ENCODE results near the gene RAB5IF. TPM values are rescaled to one million over a fixed set of nuclear protein-coding genes. Genes with fewer than 3 reads are reported as not detected.

RAB5IF gene
- total RNA-seq, 2 experiments from 2014 or later: 74.5 to 77.1 TPM

DNA sequence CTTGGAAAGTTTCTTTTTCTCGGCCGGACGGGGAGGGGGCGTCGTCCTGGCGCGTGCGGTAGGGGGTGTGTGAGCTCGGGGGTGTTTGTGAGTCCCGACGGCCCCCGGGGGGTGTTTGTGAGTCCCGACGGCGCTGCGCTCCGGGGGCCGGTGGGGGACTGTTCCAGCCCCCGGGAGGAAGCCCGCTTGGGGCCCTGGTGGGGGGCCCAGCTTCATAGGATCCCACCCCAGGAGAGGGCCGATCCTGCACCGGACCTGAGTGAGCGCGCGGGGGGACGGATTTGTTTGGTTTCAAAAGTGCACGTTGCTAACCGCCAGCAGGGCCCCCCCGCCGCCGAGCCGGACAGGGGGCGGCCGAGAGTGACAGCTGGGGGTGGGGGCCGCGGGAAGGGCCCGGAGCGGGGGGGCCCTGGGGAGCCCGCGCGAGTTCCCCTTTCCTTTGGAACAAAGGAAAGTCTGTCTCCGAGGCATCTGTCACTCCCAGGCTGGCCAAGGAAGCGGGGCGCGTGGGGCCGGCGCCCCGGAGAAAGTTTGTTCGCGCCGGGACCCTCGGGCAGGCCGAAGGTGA lies 31.7 kb upstream of the RAB5IF start:
- peaks cover 30% of the 10 kb centered on the region for H3K36me3 Mint-ChIP-seq (ENCODE audit: low read depth)
- TF ChIP-seq CTCF (IDR thresholded peaks at IDR 0.05): no peak
- ATAC-seq (no peak), DNase-seq (peak; percentile 49)
- ChIA-PET CTCF (interaction anchor here (1.0 to 3.1 kb wide), 4 partner anchors 16 to 620 kb away, joined by 3 to 17 read pairs (median 4); partner anchors contain the start of genes RAB5IF and SCAND1), POLR2A (interaction anchor here (0.7 to 13.8 kb wide), 7 partner anchors 9 to 620 kb away, joined by 3 to 214 read pairs (median 6); partner anchors contain the start of gene RAB5IF)
- H3K27ac Mint-ChIP-seq: peak overlapping the region; percentile 76
- intact Hi-C loops (cut with micrococcal nuclease): loop anchor here (5.0 kb wide), 1 partner anchor 33 kb away; the partner anchor contains the start of gene RAB5IF
- H3K4me1 Mint-ChIP-seq (ENCODE audit: low read depth): peaks cover 35% of the 10 kb centered on the region
- no peaks in the 10 kb centered on the region for H3K9me3 Mint-ChIP-seq
- no peaks in the 10 kb centered on the region for H3K27me3 Mint-ChIP-seq
- peak overlapping the region; percentile 89 for H3K4me3 Mint-ChIP-seq

DNA sequence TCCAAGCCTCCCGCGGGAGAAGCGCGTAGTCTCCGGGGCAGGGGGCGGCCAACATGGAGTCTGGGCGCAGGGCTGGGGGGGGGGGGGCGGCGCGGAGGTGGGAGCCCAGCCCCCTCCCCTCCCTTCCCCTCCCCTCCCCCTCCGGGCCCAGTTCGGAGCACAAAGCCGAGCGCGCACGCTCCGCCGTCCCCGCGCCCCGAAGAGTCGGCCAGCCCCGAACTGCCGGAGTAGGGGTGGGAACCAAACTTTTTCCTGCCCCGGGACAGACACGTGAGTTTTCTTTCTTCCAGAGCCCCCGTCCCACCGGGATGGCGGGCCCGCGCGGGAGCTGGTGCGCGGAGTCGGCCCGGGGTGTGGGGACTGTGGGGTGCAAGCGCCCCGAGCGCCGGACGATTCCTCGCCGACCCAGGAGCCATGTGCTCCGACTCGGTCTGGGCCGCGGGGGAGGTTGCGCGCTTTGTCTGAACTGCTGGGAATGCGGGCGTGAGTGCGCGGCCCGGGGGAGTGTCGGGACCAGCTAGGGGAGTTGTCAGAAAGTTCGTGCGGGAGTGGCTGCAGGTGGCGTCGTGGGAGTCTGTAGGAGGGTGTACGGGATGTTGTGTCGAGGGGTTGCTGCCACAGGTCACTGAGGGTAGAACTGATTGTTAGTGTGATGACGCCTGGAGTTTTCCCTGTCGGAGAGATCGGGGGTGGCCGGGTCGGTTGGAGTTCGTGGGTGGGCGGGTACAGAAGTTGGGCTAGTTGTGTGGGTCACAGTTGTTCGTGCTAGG lies 31.0 kb upstream of the RAB5IF start:
- ATAC-seq (no peak), DNase-seq (peak; percentile 63)
- POLR2A ChIA-PET: interaction anchor here (0.8 to 13.8 kb wide), 9 partner anchors 8 to 621 kb away, joined by 3 to 214 read pairs (median 4); partner anchors contain the start of genes RAB5IF and SLA2
- H3K4me3 Mint-ChIP-seq: peak overlapping the region; percentile 89
- TF ChIP-seq CTCF (IDR thresholded peaks at IDR 0.05): no peak
- H3K4me1 Mint-ChIP-seq (ENCODE audit: low read depth): peaks cover 36% of the 10 kb centered on the region
- H3K9me3 Mint-ChIP-seq: no peaks in the 10 kb centered on the region
- peaks cover 34% of the 10 kb centered on the region for H3K36me3 Mint-ChIP-seq (ENCODE audit: low read depth)
- intact Hi-C loops (cut with micrococcal nuclease): loop anchor here (5.0 kb wide), 1 partner anchor 33 kb away; the partner anchor contains the start of gene RAB5IF
- H3K27me3 Mint-ChIP-seq: no peaks in the 10 kb centered on the region
- H3K27ac Mint-ChIP-seq: peak overlapping the region; percentile 96
- CTCF ChIA-PET: interaction anchor here (1.5 to 4.6 kb wide), 5 partner anchors 15 to 38 kb away, joined by 4 to 25 read pairs (median 5); partner anchors contain the start of gene RAB5IF

DNA sequence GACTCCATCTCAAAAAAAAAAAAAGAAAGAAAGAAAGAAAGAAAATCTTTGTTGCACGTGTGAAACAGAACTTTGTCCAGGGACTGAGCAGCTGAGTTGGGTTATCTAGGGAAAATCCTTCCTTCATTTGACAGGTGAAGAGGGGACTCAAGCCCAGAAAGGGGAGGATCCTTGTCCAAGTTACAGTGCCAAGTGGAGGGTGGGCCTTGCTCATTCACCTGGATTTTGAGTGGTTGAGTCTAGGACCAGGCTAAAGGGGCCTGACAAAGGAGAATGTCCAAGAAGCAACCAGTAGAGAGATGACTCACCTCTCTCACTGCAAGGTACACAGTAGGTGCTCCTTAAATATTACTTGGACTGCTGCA lies 29.5 kb upstream of the RAB5IF start:
- no peak for TF ChIP-seq CTCF (IDR thresholded peaks at IDR 0.05)
- Mint-ChIP-seq H3K9me3 (no peaks in the 10 kb centered on the region), H3K4me3 (peak overlapping the region; percentile 89), H3K4me1 (ENCODE audit: low read depth) (peaks cover 45% of the 10 kb centered on the region), H3K27me3 (no peaks in the 10 kb centered on the region), H3K36me3 (ENCODE audit: low read depth) (peaks cover 45% of the 10 kb centered on the region), H3K27ac (peak overlapping the region; percentile 96)
- ChIA-PET POLR2A (interaction anchor here (1.6 to 13.8 kb wide), 3 partner anchors 15 to 68 kb away, joined by 6 to 214 read pairs (median 7); partner anchors contain the start of gene RAB5IF), CTCF (interaction anchor here (1.1 to 4.6 kb wide), 5 partner anchors 13 to 36 kb away, joined by 3 to 25 read pairs (median 5); partner anchors contain the start of gene RAB5IF)
- no peak for DNase-seq
- no peak for ATAC-seq
- intact Hi-C loops (cut with micrococcal nuclease): no loop called here

GRCh38 chr20:36578356-36579041 lies 27.1 kb upstream of the RAB5IF start:
- TF ChIP-seq CTCF (IDR thresholded peaks at IDR 0.05): no peak
- CTCF ChIA-PET: interaction anchor here (0.6 to 4.6 kb wide), 4 partner anchors 11 to 27 kb away, joined by 3 to 25 read pairs (median 4); partner anchors contain the start of gene RAB5IF
- ATAC-seq (no peak), DNase-seq (no peak)
- H3K9me3 Mint-ChIP-seq: no peaks in the 10 kb centered on the region
- H3K27ac Mint-ChIP-seq: peak overlapping the region; percentile 52
- intact Hi-C loops (cut with micrococcal nuclease): no loop called here
- peaks cover 60% of the 10 kb centered on the region for H3K36me3 Mint-ChIP-seq (ENCODE audit: low read depth)
- H3K4me3 Mint-ChIP-seq: no peak overlapping the region
- H3K27me3 Mint-ChIP-seq: no peaks in the 10 kb centered on the region
- H3K4me1 Mint-ChIP-seq (ENCODE audit: low read depth): peaks cover 46% of the 10 kb centered on the region
- POLR2A ChIA-PET: interaction anchor here (2.4 to 13.8 kb wide), 2 partner anchors 13 to 27 kb away, joined by 7 to 214 read pairs; partner anchors contain the start of gene RAB5IF

Data from activated CD8-positive, alpha-beta T cell treated with anti-CD3 and anti-CD28 coated beads for 36 hours (primary cell).